Parathyroid adenoma (tissue), 2 donors: ENCODE results near the gene GRID1.

Experiments used
- H2AFZ ChIP-seq: fragments of 300-600 bp; sonication (generic); one replicate; pipeline ENCODE4 v1.7.0; 2017; ENCODE audit warnings: antibody characterized with exemption, mild to moderate bottlenecking
- H3K27ac ChIP-seq: fragments of 300-600 bp; sonication (generic); one replicate; pipeline ENCODE4 v1.7.0; 2017
- H3K27me3 ChIP-seq: fragments of 300-600 bp; sonication (generic); one replicate; pipeline ENCODE4 v1.7.0; 2017; ENCODE audit warnings: low read length; ENCODE audit not compliant: control insufficient read depth, insufficient read depth
- H3K36me3 ChIP-seq: fragments of 300-600 bp; sonication (generic); one replicate; pipeline ENCODE4 v1.7.0; 2017; ENCODE audit warnings: low read length; ENCODE audit not compliant: control insufficient read depth, insufficient read depth
- H3K4me1 ChIP-seq: fragments of 300-600 bp; sonication (generic); one replicate; pipeline ENCODE4 v1.7.0; 2017; ENCODE audit warnings: control low read depth
- H3K4me2 ChIP-seq: fragments of 300-600 bp; sonication (generic); one replicate; pipeline ENCODE4 v1.7.0; 2017; ENCODE audit warnings: low read length
- H3K4me3 ChIP-seq: fragments of 300-600 bp; sonication (generic); one replicate; pipeline ENCODE4 v1.7.0; 2017; ENCODE audit warnings: low read depth, low read length
- H3K79me2 ChIP-seq: fragments of 300-600 bp; sonication (generic); one replicate; pipeline ENCODE4 v1.7.0; 2017; ENCODE audit warnings: control low read depth
- H3K9ac ChIP-seq: fragments of 300-600 bp; sonication (generic); one replicate; pipeline ENCODE4 v1.7.0; 2017; ENCODE audit warnings: mild to moderate bottlenecking
- H3K9me3 ChIP-seq: fragments of 300-600 bp; sonication (generic); one replicate; pipeline ENCODE4 v1.7.0; 2017; ENCODE audit warnings: low read length; ENCODE audit not compliant: control insufficient read depth
- TF ChIP-seq, protein P1 (sequence below): fragments of 300-600 bp; sonication (generic); IDR thresholded peaks from one replicate; pipeline ENCODE4 v1.7.0; 2017; ENCODE audit warnings: antibody characterized with exemption, mild to moderate bottlenecking
- donor health status: primary hyperparathyroidism.

Gene GRID1

GRCh38 chr10:86212391-86212700 lies 154.2 kb downstream of the GRID1 start:
- H2AFZ ChIP-seq, result no peak overlapping the region

DNA sequence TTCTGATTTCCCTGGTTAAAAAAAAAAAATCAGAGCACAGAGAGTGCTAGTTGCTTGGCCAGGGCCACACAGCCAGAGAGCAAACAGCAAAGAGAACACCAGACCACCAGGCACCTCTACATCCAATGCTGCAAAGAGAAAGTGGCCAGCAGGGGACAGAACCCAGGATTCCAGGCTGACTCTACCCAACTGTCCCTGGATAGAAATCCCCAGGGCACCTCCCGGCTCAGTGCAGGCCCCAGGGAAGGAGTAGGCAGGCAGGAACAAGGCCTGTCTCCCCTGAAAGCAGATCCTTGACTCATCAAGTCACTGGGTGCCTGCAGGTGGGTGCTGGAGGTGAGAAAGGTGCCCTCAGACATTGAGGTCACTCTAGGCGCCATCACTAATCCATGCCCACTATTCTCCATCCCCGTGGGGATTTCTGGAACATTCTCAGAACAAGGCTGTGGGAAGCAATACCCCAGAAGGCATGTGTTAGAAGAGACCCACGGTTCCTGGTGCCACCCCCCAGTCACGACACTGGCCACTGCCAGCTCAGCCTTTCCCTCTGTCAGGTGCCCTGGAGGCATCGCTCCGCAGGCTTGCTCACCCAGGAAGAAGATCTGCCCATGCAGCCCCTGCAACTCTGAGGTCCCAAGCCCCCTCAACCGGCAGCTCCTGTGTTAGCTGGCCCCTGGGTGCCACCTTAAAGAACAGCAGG lies 154.8 kb downstream of the GRID1 start:
- Histone ChIP-seq H3K9me3 (no peaks in the 10 kb centered on the region), H3K4me3 (no peak overlapping the region), H3K79me2 (no peaks in the 10 kb centered on the region), H3K4me2 (no peak overlapping the region), H3K9ac (no peak overlapping the region), H3K36me3 (no peaks in the 10 kb centered on the region), H2AFZ (no peak overlapping the region), H3K27ac (no peak overlapping the region), H3K4me1 (no peaks in the 10 kb centered on the region), H3K27me3 (no peaks in the 10 kb centered on the region)
- TF ChIP-seq, protein P1, sequence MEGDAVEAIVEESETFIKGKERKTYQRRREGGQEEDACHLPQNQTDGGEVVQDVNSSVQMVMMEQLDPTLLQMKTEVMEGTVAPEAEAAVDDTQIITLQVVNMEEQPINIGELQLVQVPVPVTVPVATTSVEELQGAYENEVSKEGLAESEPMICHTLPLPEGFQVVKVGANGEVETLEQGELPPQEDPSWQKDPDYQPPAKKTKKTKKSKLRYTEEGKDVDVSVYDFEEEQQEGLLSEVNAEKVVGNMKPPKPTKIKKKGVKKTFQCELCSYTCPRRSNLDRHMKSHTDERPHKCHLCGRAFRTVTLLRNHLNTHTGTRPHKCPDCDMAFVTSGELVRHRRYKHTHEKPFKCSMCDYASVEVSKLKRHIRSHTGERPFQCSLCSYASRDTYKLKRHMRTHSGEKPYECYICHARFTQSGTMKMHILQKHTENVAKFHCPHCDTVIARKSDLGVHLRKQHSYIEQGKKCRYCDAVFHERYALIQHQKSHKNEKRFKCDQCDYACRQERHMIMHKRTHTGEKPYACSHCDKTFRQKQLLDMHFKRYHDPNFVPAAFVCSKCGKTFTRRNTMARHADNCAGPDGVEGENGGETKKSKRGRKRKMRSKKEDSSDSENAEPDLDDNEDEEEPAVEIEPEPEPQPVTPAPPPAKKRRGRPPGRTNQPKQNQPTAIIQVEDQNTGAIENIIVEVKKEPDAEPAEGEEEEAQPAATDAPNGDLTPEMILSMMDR, result no peak

More at GRCh38 chr10:86212391-86212700, 154.2 kb downstream of the GRID1 start:
- H3K4me1 ChIP-seq, result no peaks in the 10 kb centered on the region
- no peak overlapping the region for H3K27ac ChIP-seq
- no peak overlapping the region for H3K4me2 ChIP-seq
- H3K4me3 ChIP-seq, result no peak overlapping the region
- no peaks in the 10 kb centered on the region for H3K36me3 ChIP-seq
- no peaks in the 10 kb centered on the region for H3K79me2 ChIP-seq
- no peaks in the 10 kb centered on the region for H3K9me3 ChIP-seq
- H3K27me3 ChIP-seq, result no peaks in the 10 kb centered on the region
- TF ChIP-seq, protein P1, result no peak
- H3K9ac ChIP-seq, result no peak overlapping the region

GRCh38 chr10:86210416-86210815 lies 156.2 kb downstream of the GRID1 start:
- no peaks in the 10 kb centered on the region for H3K27me3 ChIP-seq
- H3K27ac ChIP-seq, result no peak overlapping the region
- no peaks in the 10 kb centered on the region for H3K79me2 ChIP-seq
- TF ChIP-seq, protein P1, result no peak
- no peaks in the 10 kb centered on the region for H3K36me3 ChIP-seq
- H3K4me1 ChIP-seq, result no peaks in the 10 kb centered on the region
- no peak overlapping the region for H3K9ac ChIP-seq
- H3K9me3 ChIP-seq, result no peaks in the 10 kb centered on the region
- no peak overlapping the region for H3K4me3 ChIP-seq
- H3K4me2 ChIP-seq, result no peak overlapping the region
- H2AFZ ChIP-seq, result no peak overlapping the region

DNA sequence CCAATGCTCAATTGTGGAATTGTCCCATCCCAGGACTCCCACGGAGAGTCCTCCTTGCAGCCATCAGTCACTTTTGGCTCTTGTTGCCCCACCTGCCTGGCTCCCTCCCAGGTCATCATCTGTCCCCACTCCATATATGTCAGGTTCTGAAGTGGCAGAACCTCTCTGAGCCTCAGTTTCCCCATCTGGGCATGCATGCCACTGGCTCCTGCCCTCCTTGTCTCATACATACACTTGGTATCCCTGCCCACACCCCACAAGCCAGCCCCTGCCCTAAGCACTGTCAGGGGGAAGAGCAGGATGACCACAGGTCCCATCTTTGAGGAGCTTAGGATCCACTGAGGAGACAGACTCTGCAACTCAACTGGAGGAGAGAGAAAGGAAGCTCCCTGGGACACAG lies 156.9 kb downstream of the GRID1 start:
- Histone ChIP-seq H2AFZ (no peak overlapping the region), H3K27me3 (no peaks in the 10 kb centered on the region), H3K9ac (no peak overlapping the region), H3K27ac (no peak overlapping the region), H3K79me2 (no peaks in the 10 kb centered on the region), H3K4me2 (no peak overlapping the region), H3K4me1 (no peaks in the 10 kb centered on the region), H3K4me3 (no peak overlapping the region), H3K9me3 (no peaks in the 10 kb centered on the region), H3K36me3 (no peaks in the 10 kb centered on the region)
- TF ChIP-seq, protein P1, result no peak

GRCh38 chr10:86207226-86207625 lies 159.4 kb downstream of the GRID1 start:
- no peak overlapping the region for H3K9ac ChIP-seq
- H2AFZ ChIP-seq, result no peak overlapping the region
- H3K4me3 ChIP-seq, result no peak overlapping the region
- no peak overlapping the region for H3K4me2 ChIP-seq
- H3K79me2 ChIP-seq, result no peaks in the 10 kb centered on the region
- H3K9me3 ChIP-seq, result no peaks in the 10 kb centered on the region
- no peaks in the 10 kb centered on the region for H3K27me3 ChIP-seq
- no peaks in the 10 kb centered on the region for H3K4me1 ChIP-seq
- H3K36me3 ChIP-seq, result no peaks in the 10 kb centered on the region
- TF ChIP-seq, protein P1, result no peak
- no peak overlapping the region for H3K27ac ChIP-seq
